Left ventricle myocardium superior (tissue), 1 donor: ENCODE measurements around the gene SH3RF2. TPM values are rescaled to one million over a fixed set of nuclear protein-coding genes. Genes with fewer than 3 reads are reported as not detected.

Experiments used
- ATAC-seq: fragments of 200-7000 bp; cut with Tn5 transposase; one replicate; pipeline ENCODE4 v1.9.1; 2020; ENCODE audit warnings: mild to moderate bottlenecking, moderate library complexity
- DNase-seq: peaks from one replicate; pipeline ENCODE4 v3.0.0-alpha.2; 2020
- intact Hi-C: fragments of 100-400 bp; cut with micrococcal nuclease; formaldehyde crosslinking; loops from one replicate; pipeline ENCODE4 v1.11.0; 2022
- total RNA-seq: library from RNA; stranded (reverse); fragmentation: NEBNext Ultra II Directional; extraction: Animal tissue kit (Norgen Biotek cat#: 25700); gene quantifications from one replicate; pipeline ENCODE4 v1.2.1, GENCODE V29; 2021
- donor health status: DM: no; HTN: yes; CAD: no; lungs with severe emphysema.

The SH3RF2 gene
- total RNA-seq, 1 donor from 2014 or later, result 350 TPM

DNA sequence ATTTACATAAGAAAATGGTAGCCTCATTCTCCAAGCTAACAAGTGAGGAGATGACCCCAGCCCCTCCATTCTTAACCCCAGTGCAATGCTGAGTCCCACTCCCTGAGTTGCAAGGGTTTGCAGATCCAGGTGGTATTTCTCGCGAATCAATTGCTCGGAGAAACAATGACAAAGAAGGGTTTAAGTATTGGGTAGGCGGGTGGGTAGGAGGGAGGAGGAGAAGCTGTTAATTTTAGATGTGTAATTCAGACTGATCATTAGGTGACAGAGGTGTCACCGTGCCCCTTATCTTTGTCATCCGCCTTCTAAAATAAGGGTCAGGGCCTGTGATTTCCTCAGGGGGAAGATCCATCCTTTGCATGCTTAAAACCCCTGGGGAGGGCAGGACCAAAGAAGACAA is 17.0 kb upstream of the SH3RF2 start:
- intact Hi-C loops, result no loop called here

DNA sequence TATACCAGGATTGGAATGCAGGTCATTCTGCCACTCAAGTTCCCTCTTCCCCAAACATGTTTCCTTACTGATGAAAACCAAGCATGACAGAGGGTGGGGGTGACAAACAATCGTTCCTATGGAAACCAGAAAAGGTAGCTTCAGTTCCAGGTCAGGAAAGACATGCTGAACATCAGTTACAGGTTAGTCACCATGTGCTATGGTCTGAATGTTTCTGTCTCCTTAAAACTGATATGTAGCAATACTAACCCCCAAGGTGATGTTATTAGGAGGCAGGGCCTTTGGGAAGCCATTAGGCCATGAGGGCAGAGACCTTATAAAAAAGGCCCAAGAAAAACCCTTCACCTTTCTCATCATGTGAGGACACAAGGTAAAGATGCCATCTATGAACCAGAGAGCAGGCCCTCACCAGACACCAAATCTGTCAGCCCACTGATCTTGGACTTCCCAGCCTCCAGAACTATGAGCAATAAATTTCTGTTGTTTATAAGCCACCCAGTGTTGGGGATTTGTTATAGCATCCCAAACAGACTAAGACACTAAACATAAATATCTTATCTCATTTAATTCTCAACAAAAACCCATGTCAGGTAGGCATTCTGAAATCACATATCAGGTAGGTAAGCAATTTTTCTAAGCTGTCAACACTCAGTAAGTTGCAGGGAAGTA is 15.7 kb upstream of the SH3RF2 start:
- intact Hi-C loops, result no loop called here
- ATAC-seq (no peak), DNase-seq (no peak)

More for the DNA sequence above, 17.0 kb upstream of the SH3RF2 start:
- ATAC-seq (no peak), DNase-seq (no peak)

DNA sequence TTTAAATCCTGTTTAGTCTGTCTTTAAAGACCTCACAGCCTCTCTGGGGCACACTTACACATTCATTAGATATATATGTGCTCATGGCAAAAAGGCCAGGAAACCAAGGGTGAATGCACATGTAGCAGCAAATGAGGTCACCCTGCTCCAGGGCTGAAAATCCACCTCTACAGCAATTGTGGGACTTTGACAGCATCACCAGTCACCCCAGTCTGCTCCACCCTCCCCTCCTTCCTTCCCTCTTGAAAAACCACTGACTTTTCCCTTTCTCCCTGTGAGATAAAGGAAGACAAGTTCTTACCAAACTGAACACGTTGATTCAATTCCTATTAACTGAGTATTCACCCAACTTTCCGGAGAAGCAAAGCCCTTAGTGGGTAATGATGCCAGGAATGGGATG is 15.2 kb upstream of the SH3RF2 start:
- ATAC-seq (no peak), DNase-seq (no peak)
- intact Hi-C loops, result no loop called here

DNA sequence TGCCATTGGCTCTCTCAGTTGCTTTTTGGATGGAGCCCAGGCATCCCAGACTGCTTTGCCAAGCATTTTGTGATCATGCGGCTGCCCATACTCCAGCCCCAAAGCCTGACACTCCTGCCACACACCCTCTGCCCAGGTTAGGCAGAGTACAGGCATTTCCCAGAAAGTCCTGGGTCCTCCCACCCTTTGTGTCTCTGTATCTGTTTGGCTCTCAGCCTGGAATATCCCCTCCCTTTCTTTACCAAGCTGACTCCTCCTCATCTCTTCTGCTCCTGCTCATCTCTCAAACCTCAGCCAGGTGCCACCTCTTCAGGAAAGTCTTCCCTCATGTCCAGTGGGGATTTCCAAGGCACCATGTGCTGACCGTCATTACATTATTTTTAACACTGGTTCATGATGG is 14.3 kb upstream of the SH3RF2 start:
- DNase-seq (no peak), ATAC-seq (no peak)
- intact Hi-C loops, result no loop called here

DNA sequence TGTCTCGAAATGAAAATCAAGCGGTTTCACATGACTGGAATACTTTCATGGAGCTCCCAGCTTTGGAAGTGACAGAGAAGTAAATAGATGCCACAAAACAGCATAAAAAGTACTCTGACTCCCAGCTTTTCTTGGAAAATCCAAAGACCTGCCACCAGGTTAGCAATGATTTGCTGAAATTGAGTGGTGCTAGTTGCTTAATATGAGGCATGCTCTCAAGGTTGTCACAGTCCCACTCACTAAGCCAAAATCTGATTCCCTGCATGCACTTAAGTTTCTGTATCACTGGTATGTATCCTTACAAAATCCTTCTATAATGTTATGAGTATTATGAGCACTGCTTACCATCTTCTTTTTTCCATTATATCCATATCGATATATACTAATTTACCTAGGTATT is 13.0 kb upstream of the SH3RF2 start:
- DNase-seq, result no peak
- intact Hi-C loops, result no loop called here
- no peak for ATAC-seq

DNA sequence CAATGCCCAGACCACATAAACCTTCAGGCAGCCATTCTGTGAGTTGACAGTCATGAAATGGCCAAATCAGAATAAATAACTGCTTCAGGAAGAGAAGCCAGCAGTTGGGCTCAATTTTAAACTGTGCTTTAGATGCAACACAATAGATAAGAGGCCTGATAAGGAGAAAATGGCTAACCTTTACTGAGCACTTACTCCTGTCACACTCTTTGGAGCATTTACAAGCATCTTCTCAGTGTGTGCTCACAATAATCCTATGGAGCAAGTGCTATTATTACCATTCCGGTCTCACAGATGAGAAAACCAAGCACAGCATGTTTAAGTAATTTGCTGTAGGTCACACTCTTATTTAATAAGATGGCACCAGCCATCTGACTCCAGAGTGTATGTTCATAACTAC is 11.5 kb upstream of the SH3RF2 start:
- DNase-seq (no peak), ATAC-seq (no peak)
- intact Hi-C loops, result no loop called here

DNA sequence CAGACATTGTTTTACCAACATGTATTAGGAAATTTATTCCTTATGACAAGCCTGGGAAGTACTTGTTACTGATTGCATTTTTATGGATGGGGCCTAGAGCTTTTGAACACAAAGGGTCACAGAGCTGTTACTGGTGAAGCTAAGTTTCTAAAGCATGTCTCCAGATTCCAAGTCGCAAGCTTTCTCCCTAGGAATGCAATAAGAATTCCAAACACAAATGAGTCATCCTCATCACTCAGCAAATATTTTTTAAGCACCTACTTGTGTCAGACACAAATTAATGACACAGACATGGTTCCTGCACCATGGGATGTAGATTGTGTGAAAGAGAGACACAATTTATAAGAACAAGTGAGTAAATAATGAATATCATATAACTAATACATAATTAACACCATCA is 11.0 kb upstream of the SH3RF2 start:
- ATAC-seq, result peak; percentile 28
- no peak for DNase-seq
- intact Hi-C loops, result no loop called here

DNA sequence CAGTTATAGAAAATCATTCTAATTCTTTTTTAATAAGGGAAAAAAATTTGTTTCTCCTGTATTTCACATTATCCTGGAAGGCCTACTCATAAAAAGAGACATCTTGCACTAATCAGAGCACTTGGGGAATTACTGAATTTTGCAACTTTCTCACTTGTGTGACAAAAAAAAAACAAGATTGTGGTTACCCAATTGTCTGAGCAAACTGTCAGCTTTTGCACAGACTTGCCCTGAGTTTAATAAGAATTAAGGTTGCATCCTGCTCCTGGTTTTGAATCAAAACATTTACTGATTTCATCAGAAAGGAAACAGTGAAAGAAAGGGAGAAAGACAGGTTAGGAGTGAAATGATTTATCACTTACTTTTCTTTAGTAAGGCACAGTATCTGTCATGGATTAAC is 10.6 kb upstream of the SH3RF2 start:
- DNase-seq, result no peak
- peak; percentile 55 for ATAC-seq
- intact Hi-C loops, result no loop called here

DNA sequence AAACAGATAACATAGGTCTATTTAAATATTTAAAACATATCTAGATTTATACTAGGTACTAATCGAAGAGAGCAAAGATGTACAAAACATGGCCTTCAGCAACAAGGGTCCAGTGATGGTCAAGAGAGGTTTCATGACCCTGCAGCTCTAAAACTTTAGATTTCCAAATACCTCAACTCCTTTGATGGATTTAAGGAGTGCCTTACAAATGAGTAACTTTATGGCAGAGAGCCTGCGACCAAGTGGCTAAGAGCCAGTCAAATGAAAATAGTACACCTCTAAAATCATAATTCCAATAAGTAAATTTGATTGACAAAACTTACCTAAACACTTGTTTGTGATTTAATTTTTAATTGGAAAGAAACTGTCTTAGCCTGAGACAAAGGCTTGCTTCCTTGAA is 4.7 kb upstream of the SH3RF2 start:
- DNase-seq, result no peak
- intact Hi-C loops, result no loop called here

DNA sequence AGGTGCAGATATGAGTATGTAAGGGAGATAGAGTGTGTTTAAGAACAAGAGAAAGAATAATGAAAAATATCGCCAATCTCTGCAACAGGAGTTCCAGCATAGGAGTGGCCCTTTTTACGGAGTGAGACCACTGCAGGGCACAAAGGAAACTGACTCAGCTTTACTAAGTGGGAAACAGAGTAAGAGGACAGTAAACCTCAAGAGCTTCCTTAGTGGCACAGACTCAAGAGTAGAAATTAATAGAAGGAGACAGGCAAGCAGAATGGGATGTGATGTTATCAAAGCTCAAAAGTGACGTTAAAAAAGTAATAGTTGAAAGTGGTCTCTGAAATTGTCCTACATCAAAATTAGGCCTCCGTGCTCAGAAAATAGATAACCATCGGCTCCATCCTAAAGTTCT is 2.1 kb upstream of the SH3RF2 start:
- DNase-seq (no peak), ATAC-seq (no peak)
- intact Hi-C loops, result no loop called here

More for the DNA sequence above, 4.7 kb upstream of the SH3RF2 start:
- no peak for ATAC-seq

DNA sequence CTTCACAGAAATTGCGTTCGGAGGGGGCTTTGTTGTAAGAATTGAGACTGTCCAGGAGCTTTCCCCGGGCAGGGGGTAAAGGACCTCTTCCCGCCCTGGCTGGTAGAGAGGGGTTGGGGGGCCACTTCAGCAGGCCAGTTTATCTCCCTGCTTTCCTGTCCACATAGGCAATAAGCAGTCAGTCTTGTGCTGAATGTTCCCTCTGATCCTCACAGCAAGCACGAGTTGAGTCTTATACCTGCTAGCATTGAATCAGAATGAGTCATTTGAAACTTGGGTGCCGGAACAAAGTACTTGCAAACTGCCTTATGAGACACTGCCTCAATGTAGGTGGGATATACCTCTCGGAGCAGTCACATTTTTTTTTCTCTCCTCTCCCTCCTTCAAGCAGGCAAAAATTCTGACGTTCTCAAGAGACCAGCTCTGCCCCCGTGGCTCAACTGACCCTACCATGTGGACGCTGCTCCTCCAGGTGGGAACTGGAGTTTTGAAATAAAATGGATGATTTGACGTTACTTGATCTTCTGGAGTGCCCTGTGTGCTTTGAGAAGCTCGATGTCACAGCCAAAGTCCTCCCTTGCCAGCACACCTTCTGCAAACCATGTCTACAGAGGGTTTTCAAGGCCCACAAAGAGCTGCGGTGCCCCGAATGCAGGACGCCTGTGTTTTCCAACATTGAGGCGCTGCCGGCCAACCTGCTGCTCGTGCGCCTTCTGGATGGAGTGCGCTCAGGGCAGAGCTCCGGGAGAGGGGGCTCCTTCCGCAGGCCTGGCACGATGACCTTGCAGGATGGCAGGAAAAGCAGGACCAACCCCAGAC is 1.3 kb downstream of the SH3RF2 start:
- intact Hi-C loops, result no loop called here
- no peak for DNase-seq
- ATAC-seq, result peak; percentile 46

DNA sequence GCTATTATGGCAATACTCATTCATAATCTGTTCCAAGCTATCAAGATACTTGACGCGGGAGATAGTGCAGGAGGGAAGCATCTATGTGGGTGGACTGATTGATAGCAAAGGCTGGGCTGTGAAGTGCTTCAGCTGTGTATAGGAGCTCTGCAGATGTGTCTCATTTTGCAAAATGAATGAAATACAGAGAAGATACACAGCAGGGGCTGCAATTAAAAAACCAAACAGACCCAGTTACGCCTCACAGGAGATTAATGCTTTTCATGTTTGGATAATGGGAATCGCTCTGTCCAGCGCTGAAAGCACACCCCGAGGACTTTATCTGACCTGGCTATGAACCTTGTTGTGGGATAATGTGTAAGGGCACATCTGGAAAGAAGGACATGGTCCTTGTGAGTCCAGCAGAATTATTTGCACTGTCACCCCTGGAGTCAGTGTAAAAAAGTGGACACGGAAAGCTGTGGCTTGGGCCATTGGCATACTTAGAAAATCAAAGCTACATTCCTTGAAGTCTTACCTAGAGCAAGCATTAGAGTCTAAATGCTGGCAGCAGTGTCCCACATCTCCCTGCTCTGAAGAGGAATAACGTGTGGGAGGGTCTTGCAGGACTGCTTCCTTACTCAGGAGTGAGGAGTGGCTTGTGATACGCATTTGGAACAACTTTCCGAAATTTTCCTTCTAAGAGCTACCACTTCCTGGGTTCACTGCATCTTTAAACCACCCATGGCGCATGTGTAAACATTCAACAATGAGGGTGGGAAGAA is 2.6 kb downstream of the SH3RF2 start:
- DNase-seq (no peak), ATAC-seq (no peak)
- intact Hi-C loops, result no loop called here

DNA sequence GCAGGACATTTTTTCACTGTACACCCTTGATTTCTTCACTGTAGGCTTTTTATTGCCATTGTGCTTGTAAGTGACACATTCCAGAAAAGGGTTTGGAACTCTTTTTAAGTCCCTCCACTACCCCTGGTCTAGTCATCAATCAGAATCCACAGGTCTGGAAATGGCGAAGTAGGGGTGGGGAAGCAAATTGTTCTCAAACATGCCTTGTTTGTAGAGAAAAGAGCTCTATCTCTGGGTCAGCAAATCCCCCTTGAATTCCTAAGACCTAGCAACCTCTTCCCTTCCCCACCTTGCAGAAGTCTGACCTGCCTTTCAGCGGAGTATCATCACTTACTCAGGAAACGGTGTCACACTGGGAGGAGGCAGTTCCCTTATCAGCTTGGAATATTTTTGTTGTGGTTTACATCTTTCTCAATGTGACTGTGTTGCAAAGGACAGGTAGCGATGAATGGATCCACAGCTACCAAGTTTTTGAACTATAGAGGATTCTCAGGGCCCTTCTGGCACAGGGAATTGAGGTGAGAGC is 3.2 kb downstream of the SH3RF2 start:
- intact Hi-C loops, result no loop called here
- ATAC-seq (no peak), DNase-seq (no peak)

DNA sequence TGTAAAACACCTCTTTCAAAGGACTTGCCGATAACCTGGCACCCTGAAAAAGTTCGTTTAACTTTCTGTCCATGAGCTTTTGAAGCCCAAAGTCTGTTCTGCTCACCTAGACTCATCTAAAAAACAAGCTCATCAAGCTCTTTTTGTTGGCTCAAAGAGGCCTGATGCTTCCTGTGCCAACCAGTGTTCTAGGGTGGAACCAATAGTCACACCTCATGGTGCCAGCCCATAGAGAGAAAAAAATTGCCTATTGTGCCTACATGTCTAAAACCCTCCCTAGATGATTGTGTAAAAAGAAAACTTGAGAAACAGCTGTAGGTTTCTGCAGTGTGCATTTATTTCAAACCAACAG is 4.7 kb downstream of the SH3RF2 start:
- intact Hi-C loops, result no loop called here
- DNase-seq (no peak), ATAC-seq (no peak)

DNA sequence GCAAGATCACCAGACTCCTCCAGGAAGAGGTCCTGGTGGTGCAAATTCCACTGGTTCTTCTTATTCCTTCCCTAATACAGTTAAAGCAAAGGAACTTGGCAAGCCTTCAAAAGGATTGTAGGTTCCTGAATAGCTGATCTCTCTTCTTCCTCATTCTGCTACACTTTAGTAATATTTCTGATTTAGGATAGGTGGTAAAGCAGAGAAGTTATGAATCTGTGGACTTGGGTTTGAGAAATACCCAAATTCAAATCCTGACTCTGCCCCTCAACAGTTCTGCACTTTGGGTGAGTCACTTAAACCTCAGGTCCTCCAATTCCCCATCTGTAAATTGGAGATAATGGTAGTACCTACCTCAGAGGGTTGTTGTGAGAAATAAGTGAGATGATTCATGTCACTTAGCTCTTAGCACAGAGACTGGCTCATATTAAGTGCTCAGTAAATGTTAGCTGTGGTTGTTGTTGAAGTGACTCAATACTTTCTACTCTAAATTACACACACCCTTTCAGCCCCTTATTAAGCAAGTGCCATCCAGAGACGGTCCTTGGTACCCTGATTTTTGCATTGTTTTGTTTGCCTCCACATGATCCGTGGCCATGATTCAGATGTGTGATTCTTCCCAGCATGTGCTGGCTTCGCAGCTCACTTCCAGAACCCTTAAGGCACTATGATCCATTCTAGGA is 5.2 kb downstream of the SH3RF2 start:
- intact Hi-C loops, result no loop called here
- ATAC-seq, result no peak
- DNase-seq, result no peak

DNA sequence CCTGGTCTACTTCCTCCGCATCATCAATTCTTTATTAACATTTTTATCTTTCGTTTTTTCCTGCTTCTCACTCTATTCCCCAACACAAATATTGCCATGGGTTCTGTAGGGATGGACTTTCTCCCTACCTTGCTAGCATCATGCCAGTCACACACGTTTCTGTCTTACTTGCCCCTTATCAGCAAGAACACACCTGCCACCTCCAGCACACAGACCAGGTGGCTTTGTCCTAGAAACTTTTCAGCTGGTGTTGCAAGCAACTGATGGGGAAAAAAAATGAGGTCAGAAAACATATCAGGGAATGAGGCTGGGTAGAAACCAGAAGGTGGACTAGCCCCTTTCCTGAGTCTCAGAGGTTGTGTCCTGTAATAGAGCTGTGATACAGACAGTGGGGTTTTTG is 5.8 kb downstream of the SH3RF2 start:
- ATAC-seq (no peak), DNase-seq (no peak)
- intact Hi-C loops, result no loop called here

DNA sequence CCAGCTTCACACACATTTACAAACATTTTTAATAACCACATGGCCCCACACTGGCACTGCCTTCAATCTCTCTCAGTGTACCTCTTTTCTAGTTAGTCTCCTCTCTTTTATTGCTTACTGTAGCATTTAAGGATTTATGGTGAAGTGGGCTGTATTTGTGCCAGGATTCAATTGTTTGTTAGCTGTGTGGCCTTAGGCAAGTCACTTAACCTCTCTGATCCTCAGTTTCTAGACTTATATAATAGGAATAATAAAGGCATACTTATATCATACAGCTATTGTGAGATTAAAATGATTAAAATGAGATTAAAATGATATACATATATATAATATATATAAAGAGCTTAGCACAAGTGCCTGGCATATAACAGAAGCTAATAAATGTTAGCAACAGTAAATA is 6.4 kb downstream of the SH3RF2 start:
- no peak for DNase-seq
- no peak for ATAC-seq
- intact Hi-C loops, result no loop called here

DNA sequence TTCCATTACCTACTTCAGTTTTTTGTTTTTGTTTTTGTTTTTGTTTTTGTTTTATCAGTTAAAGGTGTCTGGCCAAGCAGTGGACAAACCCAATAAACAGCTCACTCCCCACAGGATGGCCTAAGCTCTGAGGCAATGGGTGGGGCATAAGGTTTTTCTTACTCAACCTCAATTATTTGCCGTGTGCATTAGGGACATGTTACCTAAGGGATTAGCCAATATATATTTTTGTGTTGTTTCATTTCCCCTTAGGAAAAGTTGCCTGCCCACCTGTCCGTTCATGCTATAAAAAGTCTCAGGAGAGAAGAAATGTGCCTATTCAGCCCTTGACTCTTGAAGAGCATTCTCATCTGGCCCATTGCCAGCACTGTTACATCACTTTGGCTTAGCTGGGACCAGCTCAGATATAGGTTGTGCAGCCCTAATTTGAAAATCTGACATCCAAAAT is 7.3 kb downstream of the SH3RF2 start:
- intact Hi-C loops, result no loop called here
- ATAC-seq (no peak), DNase-seq (no peak)

DNA sequence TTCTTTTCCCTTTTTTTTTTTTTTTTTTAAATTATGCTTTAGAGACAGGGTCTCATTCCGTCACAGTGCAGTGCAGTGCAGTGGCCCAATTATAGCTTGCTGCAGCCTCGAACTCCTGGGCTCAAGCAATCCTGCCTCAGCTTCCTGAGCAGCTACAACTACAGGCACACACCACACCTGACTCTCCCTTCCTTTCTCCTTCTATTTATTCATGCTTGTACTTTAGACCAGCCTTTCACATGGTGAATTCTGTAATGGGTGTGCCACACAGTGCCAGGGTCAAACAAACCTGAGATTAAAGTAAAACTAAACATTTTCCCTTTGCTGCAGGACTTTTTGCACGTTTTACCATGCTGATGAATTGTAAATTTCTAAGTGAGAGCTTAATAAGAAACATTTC is 8.0 kb downstream of the SH3RF2 start:
- ATAC-seq (no peak), DNase-seq (no peak)
- intact Hi-C loops, result no loop called here
